ELF-1 (cell line): ENCODE results near the gene ANXA9.

Experiments used
- DNase-seq: peaks from one replicate; pipeline ENCODE4 v3.0.0-alpha.2; 2016; ENCODE audit warnings: low read depth, low spot score

Gene ANXA9

GRCh38 chr1:150981805-150982712 lies at the start of gene ANXA9:
TSS of gene ANXA9 (plus strand) at chr1:150982292. CDS start at chr1:150983106, 814 bp downstream.
- peak; percentile 68 for DNase-seq

GRCh38 chr1:150944856-150945255 lies 37.2 kb upstream of the ANXA9 start:
- no peak for DNase-seq

GRCh38 chr1:150954708-150955107 lies 27.4 kb upstream of the ANXA9 start:
- DNase-seq = no peak

GRCh38 chr1:150955280-150955679 lies 26.8 kb upstream of the ANXA9 start:
- no peak for DNase-seq

GRCh38 chr1:150957666-150958065 lies 24.4 kb upstream of the ANXA9 start:
- DNase-seq = no peak

- DNase-seq = no peak
These were observed 21.4 kb upstream of the ANXA9 start for GRCh38 chr1:150960646-150961045.

GRCh38 chr1:150961756-150962155 lies 20.3 kb upstream of the ANXA9 start:
- peak; percentile 31 for DNase-seq

- no peak for DNase-seq
These were observed 18.6 kb upstream of the ANXA9 start for GRCh38 chr1:150963321-150964163.

- DNase-seq = no peak
These were observed 18.0 kb upstream of the ANXA9 start for GRCh38 chr1:150964164-150964489.

GRCh38 chr1:150965605-150966004 lies 16.5 kb upstream of the ANXA9 start:
- no peak for DNase-seq

- DNase-seq = no peak
These were observed 16.1 kb upstream of the ANXA9 start for GRCh38 chr1:150966011-150966410.

- no peak for DNase-seq
These were observed 14.2 kb upstream of the ANXA9 start for GRCh38 chr1:150967936-150968335.

- no peak for DNase-seq
These were observed 13.6 kb upstream of the ANXA9 start for GRCh38 chr1:150968491-150968890.

- DNase-seq = no peak
These were observed 12.5 kb upstream of the ANXA9 start for GRCh38 chr1:150969626-150970025.

GRCh38 chr1:150970808-150971582 lies 11.1 kb upstream of the ANXA9 start:
- DNase-seq = peak; percentile 61

GRCh38 chr1:150971583-150972416 lies 10.3 kb upstream of the ANXA9 start:
- peak; percentile 39 for DNase-seq

GRCh38 chr1:150972417-150972940 lies 9.6 kb upstream of the ANXA9 start:
- no peak for DNase-seq

- DNase-seq = peak; percentile 32
These were observed 8.7 kb upstream of the ANXA9 start for GRCh38 chr1:150973258-150973835.

GRCh38 chr1:150973836-150974579 lies 8.1 kb upstream of the ANXA9 start:
- peak; percentile 45 for DNase-seq
